GM12892 (cell line): ENCODE data around the gene CCNL2.

Experiments
- POLR2AphosphoS5 ChIP-seq: IDR thresholded peaks from 2 replicates; pipeline ENCODE4 v1.6.1; 2011; ENCODE audit warnings: low read depth, low read length, control low read depth
- TAF1 ChIP-seq: IDR thresholded peaks from 2 replicates; pipeline ENCODE4 v1.6.1; 2011; ENCODE audit warnings: low read depth, mild to moderate bottlenecking, control low read depth, low read length, borderline replicate concordance

- TF ChIP-seq POLR2AphosphoS5 (peak; percentile 55; the same call in 1 of the 2 replicates), TAF1 (no peak)
Observed at GRCh38 chr1:1385931-1386330, 13.2 kb downstream of the CCNL2 start.
